Testis (tissue), 2 donors: ENCODE data around the gene WDR93.

Source experiments
- POLR2A ChIP-seq: fragments of 450-650 bp; IDR thresholded peaks from one replicate; pipeline ENCODE4 v1.6.1; 2017; ENCODE audit warnings: antibody characterized with exemption, mild to moderate bottlenecking, moderate library complexity
- TF ChIP-seq, protein P1 (sequence below), 3 experiments: fragments of 450-650 bp in 2 of 3; fragments of 200-600 bp in 1 of 3; sonication (generic) in 1 of 3; IDR thresholded peaks; one replicate each; pipeline ENCODE4 v1.5.1; 2016 to 2019; ENCODE audit warnings: antibody characterized with exemption in 3 of 3, mild to moderate bottlenecking in 2 of 3, moderate library complexity in 1 of 3

- TF ChIP-seq, protein P1, sequence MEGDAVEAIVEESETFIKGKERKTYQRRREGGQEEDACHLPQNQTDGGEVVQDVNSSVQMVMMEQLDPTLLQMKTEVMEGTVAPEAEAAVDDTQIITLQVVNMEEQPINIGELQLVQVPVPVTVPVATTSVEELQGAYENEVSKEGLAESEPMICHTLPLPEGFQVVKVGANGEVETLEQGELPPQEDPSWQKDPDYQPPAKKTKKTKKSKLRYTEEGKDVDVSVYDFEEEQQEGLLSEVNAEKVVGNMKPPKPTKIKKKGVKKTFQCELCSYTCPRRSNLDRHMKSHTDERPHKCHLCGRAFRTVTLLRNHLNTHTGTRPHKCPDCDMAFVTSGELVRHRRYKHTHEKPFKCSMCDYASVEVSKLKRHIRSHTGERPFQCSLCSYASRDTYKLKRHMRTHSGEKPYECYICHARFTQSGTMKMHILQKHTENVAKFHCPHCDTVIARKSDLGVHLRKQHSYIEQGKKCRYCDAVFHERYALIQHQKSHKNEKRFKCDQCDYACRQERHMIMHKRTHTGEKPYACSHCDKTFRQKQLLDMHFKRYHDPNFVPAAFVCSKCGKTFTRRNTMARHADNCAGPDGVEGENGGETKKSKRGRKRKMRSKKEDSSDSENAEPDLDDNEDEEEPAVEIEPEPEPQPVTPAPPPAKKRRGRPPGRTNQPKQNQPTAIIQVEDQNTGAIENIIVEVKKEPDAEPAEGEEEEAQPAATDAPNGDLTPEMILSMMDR (IDR thresholded peaks at IDR 0.05), result no peak
- no peak for TF ChIP-seq POLR2A
Measured at GRCh38 chr15:89780601-89781000, 90.0 kb downstream of the WDR93 start.
